ENCODE data around the gene CUEDC1. TPM values are rescaled to one million over a fixed set of nuclear protein-coding genes. Genes with fewer than 3 reads are reported as not detected.

CUEDC1 gene
- total and polyA plus RNA-seq, 2 experiments from 2014 or later, result 11.1 to 13.6 TPM

GRCh38 chr17:57866319-57866718, 88.9 kb downstream of the CUEDC1 start:
- Histone ChIP-seq H3K27ac (no peak overlapping the region), H3K4me1 (ENCODE audit: insufficient read depth) (peaks cover 42% of the 10 kb centered on the region), H3K4me3 (no peak overlapping the region), H4K20me1 (ENCODE audit: insufficient read depth) (no peaks in the 10 kb centered on the region), H3F3A (ENCODE audit: insufficient read depth) (peaks cover 29% of the 10 kb centered on the region), H3K9ac (no peak overlapping the region), H3K36me3 (ENCODE audit: low read depth) (no peaks in the 10 kb centered on the region), H2AFZ (no peak overlapping the region), H3K27me3 (replicated peaks; ENCODE audit: insufficient read depth) (no peaks in the 10 kb centered on the region), H3K4me2 (ENCODE audit: unreplicated experiment) (no peak overlapping the region), H3K9me2 (ENCODE audit: insufficient read depth) (no peaks in the 10 kb centered on the region), H3K9me3 (ENCODE audit: low read depth) (no peaks in the 10 kb centered on the region), H3K79me2 (ENCODE audit: insufficient read depth) (no peaks in the 10 kb centered on the region)
- WGBS, 2 experiments (ENCODE audit: low coverage in 1 of 2, low lambda C conversion rate in 2 of 2, missing lambda C conversion rate in 2 of 2), result 95 to 98% methylated on average over 10 of the region's 10 CpGs
- in situ Hi-C loops (cut with MboI), result no loop called here
- TF ChIP-seq EZH2 (IDR thresholded peaks at IDR 0.05; ENCODE audit: insufficient read depth, poor library complexity, severe bottlenecking) (no peak), EZH2phosphoT487 (IDR thresholded peaks at IDR 0.05; ENCODE audit: insufficient read depth, low read depth) (no peak)
- no peak for DNase-seq

GRCh38 chr17:57864273-57864672, 90.9 kb downstream of the CUEDC1 start:
- no peak overlapping the region for H3K4me3 ChIP-seq
- in situ Hi-C loops (cut with MboI), result no loop called here
- no peaks in the 10 kb centered on the region for H3K9me3 ChIP-seq (ENCODE audit: low read depth)
- no peaks in the 10 kb centered on the region for H3K79me2 ChIP-seq (ENCODE audit: insufficient read depth)
- H3F3A ChIP-seq (ENCODE audit: insufficient read depth), result peaks cover 16% of the 10 kb centered on the region
- H3K9me2 ChIP-seq (ENCODE audit: insufficient read depth), result no peaks in the 10 kb centered on the region
- no peak overlapping the region for H3K4me2 ChIP-seq (ENCODE audit: unreplicated experiment)
- H3K9ac ChIP-seq, result no peak overlapping the region
- TF ChIP-seq EZH2phosphoT487 (IDR thresholded peaks at IDR 0.05; ENCODE audit: insufficient read depth, low read depth) (no peak), EZH2 (IDR thresholded peaks at IDR 0.05; ENCODE audit: insufficient read depth, poor library complexity, severe bottlenecking) (no peak)
- H3K27ac ChIP-seq, result no peak overlapping the region
- H2AFZ ChIP-seq, result no peak overlapping the region
- 87 to 89% methylated on average over 8 of the region's 8 CpGs for WGBS, 2 experiments (ENCODE audit: low coverage in 1 of 2, low lambda C conversion rate in 2 of 2, missing lambda C conversion rate in 2 of 2)
- H3K36me3 ChIP-seq (ENCODE audit: low read depth), result no peaks in the 10 kb centered on the region
- DNase-seq, result no peak
- H4K20me1 ChIP-seq (ENCODE audit: insufficient read depth), result no peaks in the 10 kb centered on the region
- H3K4me1 ChIP-seq (ENCODE audit: insufficient read depth), result peaks cover 32% of the 10 kb centered on the region
- no peaks in the 10 kb centered on the region for H3K27me3 ChIP-seq (replicated peaks; ENCODE audit: insufficient read depth)

GRCh38 chr17:57862694-57863667, 92.2 kb downstream of the CUEDC1 start:
- Histone ChIP-seq H3K9me3 (ENCODE audit: low read depth) (no peaks in the 10 kb centered on the region), H2AFZ (no peak overlapping the region), H3K4me1 (ENCODE audit: insufficient read depth) (peaks cover 19% of the 10 kb centered on the region), H3K27ac (no peak overlapping the region), H3F3A (ENCODE audit: insufficient read depth) (peaks cover 12% of the 10 kb centered on the region), H4K20me1 (ENCODE audit: insufficient read depth) (no peaks in the 10 kb centered on the region), H3K4me3 (no peak overlapping the region), H3K9me2 (ENCODE audit: insufficient read depth) (no peaks in the 10 kb centered on the region), H3K36me3 (ENCODE audit: low read depth) (no peaks in the 10 kb centered on the region), H3K4me2 (ENCODE audit: unreplicated experiment) (no peak overlapping the region), H3K27me3 (replicated peaks; ENCODE audit: insufficient read depth) (no peaks in the 10 kb centered on the region), H3K9ac (no peak overlapping the region), H3K79me2 (ENCODE audit: insufficient read depth) (no peaks in the 10 kb centered on the region)
- no peak for TF ChIP-seq EZH2phosphoT487 (IDR thresholded peaks at IDR 0.05; ENCODE audit: insufficient read depth, low read depth)
- TF ChIP-seq EZH2 (IDR thresholded peaks at IDR 0.05; ENCODE audit: insufficient read depth, poor library complexity, severe bottlenecking), result no peak
- in situ Hi-C loops (cut with MboI), result no loop called here
- WGBS, 2 experiments (ENCODE audit: low coverage in 1 of 2, low lambda C conversion rate in 2 of 2, missing lambda C conversion rate in 2 of 2), result 80 to 82% methylated on average over 16 of the region's 16 CpGs
- no peak for DNase-seq

- H3K4me3 ChIP-seq, result peak overlapping the region; percentile 68
- H3K79me2 ChIP-seq (ENCODE audit: insufficient read depth), result no peaks in the 10 kb centered on the region
- TF ChIP-seq EZH2phosphoT487 (IDR thresholded peaks at IDR 0.05; ENCODE audit: insufficient read depth, low read depth), result no peak
- TF ChIP-seq EZH2 (IDR thresholded peaks at IDR 0.05; ENCODE audit: insufficient read depth, poor library complexity, severe bottlenecking), result no peak
- 10 to 16% methylated on average over 25 to 51 of the region's 58 CpGs for WGBS, 2 experiments (ENCODE audit: low coverage in 1 of 2, low lambda C conversion rate in 2 of 2, missing lambda C conversion rate in 2 of 2)
- DNase-seq, result peak; percentile 68
- peaks cover 12% of the 10 kb centered on the region for H3K4me1 ChIP-seq (ENCODE audit: insufficient read depth)
- no peak overlapping the region for H3K27ac ChIP-seq
- H3K9ac ChIP-seq, result peak overlapping the region; percentile 73
- H3K4me2 ChIP-seq (ENCODE audit: unreplicated experiment), result peak overlapping the region; percentile 92
- H2AFZ ChIP-seq, result 0 out of 2 replicates have a peak overlapping the region, but pooled peaks have one; percentile 52
- H4K20me1 ChIP-seq (ENCODE audit: insufficient read depth), result no peaks in the 10 kb centered on the region
- H3K27me3 ChIP-seq (replicated peaks; ENCODE audit: insufficient read depth), result no peaks in the 10 kb centered on the region
- H3K36me3 ChIP-seq (ENCODE audit: low read depth), result no peaks in the 10 kb centered on the region
- in situ Hi-C loops (cut with MboI), result no loop called here
- H3F3A ChIP-seq (ENCODE audit: insufficient read depth), result 0 out of 2 replicates have a peak, but pooled peaks cover 3% of the 10 kb centered on the region
- no peaks in the 10 kb centered on the region for H3K9me2 ChIP-seq (ENCODE audit: insufficient read depth)
- H3K9me3 ChIP-seq (ENCODE audit: low read depth), result no peaks in the 10 kb centered on the region
Measured at GRCh38 chr17:57861790-57862693, 93.2 kb downstream of the CUEDC1 start.
